NCI-H774 (cell line): Measurements from ENCODE around the gene FYN.
"Not testable (repeated sequence)": the region's sequence is repeated elsewhere in the genome, so short reads cannot be mapped to it uniquely, and the experiment has no call there.

Experiments used
- DNase-seq: peaks from one replicate; lab custom pipeline; 2025; lab: John Stamatoyannopoulos, UW

The FYN gene

DNA sequence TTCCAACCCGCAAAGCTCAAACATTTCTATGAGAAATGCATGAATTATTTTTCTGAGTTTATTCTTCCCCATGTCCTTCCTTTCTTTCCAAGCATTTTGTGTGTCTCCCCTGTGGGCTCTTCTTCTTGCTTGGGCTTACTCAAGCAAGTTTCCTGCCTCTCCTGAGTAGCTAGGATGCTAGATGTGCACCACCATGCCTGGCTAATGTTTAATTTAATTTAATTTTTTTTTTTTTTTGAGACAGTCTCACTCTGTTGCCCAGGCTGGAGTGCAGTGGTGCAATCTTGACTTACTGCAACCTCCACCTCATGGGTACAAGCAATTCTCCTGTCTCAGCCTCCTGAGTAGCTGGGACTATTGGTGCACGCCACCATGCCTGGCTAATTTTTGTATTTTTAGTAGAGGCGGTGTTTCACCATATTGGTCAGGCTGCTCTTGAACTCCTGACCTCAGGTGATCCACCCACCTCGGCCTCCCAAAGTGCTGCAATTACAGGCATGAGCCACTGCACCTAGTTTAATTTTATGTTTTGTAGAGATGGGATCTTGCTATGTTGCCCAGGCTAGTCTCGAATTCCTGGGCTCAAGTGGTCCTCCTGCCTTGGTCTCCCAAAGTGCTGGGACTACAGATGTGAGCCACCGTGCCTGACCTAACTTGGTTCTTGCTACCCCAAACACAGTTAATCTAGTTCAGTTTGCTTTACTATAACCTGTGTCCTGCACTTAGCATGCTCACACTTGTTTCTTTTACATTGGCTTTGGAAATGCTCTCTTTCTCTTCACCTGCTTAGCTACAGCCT, 192.2 kb downstream of the FYN start:
- not testable (repeated sequence) for DNase-seq

DNA sequence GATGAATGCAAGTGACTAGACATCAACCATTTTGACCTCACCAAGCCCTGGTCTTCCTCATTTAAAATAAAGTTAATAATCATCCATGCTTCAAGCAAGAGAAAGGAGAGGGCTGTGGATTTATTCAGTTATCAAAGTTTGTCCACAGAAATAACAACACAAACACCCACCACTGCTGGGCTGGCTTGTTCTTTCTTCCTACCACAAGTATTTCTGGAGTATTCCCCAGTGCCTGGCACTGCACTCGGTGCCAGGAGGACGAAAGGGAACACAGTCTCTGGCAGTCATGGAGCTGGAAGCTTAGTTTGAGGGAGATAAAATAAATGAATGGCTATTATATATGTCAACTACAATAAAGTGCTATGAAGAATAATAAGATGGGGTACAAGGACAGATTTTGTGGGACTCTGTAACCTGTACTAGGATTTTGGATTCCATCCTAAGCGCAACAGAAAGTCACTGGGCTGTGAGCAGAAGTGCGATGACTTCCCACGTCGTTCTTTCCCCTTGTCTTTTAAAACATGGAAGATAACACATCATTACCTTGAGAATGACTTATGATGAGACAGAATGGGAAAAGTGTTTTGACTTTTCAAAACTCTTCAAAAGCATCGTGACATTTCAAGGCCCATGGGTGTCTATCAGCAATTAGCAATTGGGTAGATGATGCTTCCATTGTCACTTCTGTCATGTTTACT, 193.1 kb downstream of the FYN start:
- no peak for DNase-seq

DNA sequence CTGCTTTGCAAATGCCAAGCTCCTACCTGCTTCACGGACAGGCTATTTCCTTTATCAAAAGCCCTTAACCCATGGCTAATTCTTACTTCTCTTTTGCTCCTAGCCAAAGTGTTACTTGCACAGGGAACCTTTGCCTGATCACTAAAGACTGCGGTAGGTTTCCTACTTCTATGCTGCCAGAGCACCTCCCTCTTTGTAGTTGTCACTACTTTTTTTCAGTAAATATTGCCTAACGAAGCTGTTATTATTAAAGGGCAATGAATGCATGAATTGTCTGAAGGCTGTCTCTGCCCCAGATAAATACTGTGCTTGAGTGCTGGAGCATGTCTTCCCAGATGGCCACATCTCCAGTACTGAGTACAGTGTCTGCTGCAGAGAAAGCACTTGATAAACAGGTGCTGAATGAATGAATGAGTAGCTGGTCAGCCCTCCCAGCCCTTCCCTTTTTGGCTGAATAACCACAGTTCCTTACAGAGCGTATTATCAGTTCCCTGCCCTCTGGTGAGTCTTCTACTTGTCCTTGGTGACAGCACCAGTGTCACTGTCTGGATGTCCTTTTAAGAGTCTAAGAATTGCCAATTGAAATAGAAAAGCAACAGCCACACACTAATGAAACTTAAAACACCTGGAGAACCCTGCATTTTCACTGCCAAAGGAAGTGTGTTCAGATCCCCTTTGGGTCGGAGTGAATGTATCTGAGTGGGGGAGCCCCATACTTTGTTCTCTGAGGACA, 194.0 kb downstream of the FYN start:
- no peak for DNase-seq

DNA sequence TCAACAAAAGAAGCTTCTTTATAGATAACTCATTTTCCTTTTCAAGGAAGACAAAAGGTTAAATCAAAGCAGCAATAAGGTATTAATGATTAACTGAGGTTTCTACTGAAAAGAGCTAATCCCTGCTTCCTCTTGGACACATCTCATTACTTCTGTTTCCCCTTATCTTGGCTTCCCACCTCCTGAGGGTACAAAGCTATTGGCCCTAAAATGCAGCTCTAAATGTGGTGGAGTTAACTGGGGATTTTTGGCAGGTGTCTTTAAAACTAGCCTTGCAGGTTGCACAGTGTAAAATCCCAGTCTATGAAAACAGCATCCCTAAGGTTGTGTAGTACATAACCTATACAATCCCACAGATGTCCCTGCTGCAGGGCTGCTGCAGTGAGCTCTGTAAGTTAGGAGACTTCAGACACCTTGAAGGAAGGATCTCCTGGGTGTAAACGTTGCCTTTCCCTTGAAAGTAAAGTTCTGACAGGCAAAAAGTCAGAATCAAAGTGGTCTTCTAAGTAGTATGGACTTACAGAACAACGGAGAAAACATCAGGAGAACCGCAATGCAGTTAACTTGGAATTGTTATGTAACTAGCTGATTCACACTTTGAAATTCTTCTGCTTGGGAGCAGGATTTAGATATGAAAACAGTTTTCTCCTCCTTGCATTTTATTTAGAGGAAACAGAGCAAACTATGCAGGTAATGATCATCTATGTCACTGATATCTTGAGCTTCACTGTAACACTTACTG, 195.8 kb downstream of the FYN start:
- no peak for DNase-seq

DNA sequence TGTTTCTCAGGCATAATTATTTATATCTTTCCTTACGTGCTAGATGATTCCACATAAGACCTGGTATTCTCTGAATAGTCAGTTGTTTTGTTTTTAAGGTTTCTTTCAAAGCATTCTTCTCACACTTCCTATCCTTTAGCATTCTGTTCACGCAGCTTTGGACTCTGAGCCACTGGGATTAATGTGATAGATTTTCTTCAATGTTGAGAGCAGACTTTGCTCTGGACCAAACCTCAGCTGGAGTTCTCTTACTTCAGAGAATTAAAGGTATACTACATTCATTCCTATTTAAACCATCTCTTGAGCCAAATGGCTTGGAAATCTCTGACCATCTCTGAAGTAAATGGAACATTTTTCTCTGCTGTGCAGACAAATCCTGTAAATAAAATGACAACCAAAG, 196.9 kb downstream of the FYN start:
- DNase-seq = no peak

DNA sequence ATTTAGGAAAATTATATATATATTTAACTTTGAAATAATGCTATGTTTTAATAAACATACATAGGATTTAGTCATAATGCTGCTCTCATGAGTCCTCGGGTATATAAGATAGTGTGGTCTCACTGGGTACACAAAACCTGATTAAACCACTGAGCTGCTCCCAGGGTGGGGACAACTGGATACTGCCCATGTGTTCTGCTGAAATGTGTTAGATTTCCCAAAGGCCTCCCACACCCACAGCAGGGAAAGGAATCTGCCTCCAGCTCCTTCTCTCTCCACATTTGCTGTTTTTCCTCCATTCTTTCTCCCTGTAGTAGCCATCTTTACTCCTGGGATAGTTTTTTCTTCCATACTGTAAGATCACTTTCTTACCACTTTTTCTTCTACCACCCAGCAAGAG, 198.4 kb downstream of the FYN start:
- DNase-seq = no peak

DNA sequence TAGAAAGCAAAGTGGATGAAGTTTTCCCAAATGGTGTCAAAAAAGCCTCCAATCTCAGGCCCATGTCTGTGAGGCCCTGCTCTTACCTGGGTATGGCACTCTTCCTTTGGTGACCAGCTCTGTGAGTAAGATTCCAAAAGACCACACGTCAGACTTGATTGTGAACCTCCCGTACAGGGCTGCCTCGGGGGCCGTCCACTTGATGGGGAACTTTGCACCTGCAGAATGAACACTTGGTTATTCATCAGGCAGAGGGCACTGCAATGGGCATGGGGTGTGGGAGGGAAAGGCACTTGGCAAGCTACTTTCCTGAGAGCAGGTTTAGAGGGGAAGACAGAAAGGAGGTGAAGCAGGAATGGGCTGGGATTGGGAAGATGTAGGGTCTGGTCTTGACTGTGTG, 198.8 kb downstream of the FYN start:
- no peak for DNase-seq

DNA sequence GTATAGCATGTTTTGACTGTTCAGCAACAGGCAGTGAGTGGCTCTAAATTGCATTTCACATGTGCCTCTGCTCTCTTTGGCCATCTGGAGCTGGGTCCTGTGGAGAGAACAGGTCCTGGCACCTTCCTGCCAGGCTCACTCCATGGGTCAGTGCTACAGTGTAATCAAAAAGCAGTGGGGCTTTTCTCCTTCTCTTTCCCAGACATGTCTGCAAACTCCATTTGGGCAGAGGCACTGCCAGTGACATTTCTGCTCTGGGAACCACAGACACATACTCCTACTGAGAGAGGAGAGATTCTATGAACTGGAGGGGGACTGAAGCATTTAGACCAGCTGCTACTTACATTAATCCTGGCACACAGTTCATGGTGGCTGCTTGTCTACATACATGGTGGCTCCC, 199.3 kb downstream of the FYN start:
- no peak for DNase-seq

DNA sequence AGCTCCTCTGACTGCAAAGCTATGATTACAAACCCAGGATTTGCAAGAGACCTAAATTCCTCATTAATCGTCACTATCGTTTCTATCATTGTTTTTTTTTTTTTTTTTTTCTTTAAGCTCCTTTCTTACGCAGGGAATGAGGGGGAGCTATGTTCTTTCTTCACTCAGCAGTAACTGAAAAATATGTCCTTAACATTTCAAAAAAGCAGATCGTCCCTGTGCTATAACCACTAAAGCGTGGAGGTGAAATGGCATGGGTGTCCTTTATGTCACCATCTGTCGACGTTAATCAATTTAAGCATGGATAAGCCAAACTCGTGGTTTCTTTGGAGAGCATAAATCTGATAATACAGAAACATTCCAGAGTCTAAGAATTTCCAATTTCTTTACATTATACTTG, 199.7 kb downstream of the FYN start:
- DNase-seq = no peak

DNA sequence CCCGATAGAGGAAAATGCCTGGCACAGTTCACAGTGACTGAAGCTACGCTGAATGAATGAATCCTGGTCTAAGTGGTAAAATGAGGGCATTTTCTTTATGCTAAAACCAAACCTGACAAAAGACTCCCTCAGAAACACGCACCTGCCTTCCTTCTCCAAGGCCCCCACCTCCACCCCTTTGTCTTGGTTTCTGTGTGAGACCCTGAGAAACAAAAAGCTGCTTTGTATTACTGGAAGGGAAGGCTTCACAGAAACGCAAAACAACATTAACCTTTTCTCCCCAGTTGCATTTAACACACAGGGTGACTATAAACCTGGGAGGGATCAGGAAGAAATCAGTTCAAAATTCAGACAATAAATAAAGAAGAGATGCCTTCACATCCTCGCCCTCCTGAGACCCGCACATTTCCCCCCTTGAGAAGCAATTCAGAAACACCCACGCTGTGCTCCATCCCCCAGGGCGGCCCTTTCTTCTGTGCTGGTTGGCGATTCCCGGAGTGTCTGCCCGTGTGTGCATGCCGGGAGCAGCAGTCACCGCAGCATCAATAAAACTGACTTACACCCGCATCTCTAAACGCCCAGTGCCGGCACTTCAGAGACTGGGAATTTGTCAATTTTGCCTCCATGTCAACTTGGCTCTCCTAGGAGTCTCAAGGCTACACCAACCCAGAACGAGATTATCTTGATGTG, 200.3 kb downstream of the FYN start:
- DNase-seq = no peak

DNA sequence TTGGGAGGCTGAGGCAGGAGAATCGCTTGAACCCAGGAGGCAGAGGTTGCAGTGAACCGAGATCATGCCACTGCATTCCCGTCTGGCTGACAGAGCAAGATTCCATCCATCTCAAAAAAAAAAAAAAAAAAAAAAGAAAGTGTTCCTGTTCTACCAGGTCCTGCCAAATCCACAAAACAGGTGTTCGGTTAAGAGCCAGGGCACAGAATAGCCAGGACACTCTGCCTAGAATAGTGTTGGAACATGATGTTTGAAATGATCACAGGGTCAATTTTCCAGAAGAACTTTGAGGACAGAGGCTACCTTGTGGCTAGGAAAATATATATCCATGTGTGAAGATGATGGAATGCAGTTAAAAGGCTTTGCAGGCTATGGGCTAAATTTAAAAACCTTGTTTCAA, 203.9 kb downstream of the FYN start:
- DNase-seq = no peak

DNA sequence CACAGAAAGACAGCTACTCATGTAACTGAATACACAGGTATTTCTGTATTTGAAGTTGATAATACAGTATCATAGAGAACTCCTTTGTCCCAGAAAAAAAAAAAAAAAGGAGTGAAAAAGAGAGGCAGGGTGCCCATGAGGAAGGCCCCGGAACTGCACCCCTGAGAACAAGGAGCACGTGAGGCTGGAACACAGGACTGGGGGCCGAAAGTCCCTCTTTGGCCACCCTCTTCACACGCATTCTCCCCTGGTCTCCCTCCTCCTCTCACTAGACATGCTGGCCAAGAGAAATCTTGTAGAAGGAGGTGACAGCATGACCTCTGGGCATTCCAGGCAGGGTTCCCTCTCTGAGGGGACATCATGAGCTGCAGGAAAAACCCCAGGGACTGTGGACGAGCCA, 204.8 kb downstream of the FYN start:
- no peak for DNase-seq

DNA sequence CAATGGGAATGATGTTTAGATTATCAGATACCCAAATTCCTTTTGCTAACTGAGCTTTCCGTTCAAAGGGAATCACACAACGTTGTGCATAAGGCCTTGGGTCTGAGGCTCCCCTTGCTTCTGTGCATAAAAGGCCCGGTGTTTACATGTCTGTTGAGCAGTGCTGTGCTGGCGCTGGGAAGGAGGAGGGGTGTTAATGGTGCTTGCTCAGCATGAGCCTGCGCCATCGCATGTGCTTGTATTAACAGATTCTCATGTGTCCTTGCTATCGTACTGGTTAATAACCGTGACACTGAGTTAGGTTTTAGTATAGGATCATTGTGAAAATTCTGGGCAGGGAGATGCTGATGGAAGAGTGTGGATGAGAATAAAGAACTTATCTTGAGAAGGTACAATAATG, 205.3 kb downstream of the FYN start:
- no peak for DNase-seq

DNA sequence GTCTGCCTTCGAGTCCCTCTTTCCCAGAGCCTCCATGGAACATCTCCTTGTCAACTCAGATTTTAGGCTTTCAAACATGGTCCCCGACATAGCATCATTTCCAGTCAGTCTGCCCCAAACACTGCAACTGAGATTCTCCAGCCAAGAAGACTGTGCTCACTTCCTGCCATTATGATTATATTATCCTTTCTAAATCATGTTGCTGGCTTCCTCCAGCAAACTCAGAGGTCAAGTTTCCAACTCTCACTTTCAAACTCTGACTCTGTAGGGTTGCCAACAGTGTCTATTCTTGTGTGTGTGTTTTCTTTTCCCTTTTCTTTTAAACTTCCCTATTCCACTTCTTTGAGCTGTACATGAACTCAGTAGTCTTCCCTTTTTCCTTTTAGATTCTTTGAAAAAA, 206.4 kb downstream of the FYN start:
- no peak for DNase-seq

DNA sequence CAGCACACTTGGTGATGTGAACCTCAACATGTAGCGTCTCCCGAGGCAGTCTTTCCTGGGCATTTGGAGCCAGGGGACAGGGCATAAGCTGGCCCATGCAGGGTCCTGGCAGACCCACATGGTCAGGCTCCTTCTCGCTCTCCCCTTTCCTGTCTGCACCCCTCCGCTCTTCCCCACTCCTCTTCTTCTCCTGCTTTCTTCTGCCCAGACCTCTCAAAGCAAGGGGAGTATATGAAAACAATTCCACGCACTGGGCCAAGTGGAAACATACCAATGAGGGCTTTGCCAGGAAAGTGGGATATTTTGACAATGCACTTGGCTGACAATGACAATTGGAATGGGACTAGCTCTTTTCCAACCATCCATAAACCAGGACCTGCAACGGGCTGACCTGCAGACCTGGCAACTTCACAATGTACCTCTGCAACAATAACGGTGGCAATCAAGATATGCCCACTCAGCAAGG, 208.7 kb downstream of the FYN start:
- no peak for DNase-seq

DNA sequence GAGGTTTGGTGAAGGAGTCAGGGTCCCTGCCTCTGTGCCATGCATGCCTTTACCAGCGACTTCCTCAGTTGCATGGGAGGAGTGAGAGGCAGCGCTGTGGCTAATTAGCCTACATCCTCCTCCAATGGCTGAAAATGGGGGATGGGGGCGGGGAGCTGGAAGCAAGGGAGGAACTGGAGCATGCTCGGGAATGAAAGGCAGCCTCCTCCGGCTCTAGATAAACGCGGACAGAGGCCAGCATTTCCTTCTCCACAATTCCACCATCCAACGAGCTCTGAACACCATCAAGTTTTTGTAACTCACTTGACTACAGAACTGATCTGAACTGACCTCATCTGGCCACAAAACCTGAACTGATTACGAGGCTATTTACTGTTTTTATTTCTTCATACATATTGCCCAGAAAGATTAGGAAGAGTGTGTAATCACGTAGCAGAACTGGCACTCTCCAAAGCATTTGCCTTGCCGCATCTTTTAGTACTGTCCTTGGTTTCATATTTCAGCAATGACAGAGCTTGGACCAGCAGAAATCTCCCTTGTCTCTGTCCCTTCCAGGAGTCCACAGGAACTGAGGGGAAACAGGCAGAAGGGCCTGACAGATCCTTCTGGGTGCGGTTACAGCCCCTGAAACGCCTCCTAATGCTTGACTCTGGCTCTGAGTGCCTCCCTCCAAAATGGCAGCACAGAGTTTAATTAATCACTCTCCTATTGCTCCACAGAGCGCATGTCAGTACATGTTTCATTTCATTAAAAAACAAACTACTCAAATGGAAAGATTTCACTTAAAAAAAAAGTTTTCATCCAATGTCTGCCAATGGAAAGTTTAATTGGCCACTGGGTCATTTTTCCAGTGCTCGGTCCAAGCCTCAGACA, 209.3 kb downstream of the FYN start:
- DNase-seq = no peak

DNA sequence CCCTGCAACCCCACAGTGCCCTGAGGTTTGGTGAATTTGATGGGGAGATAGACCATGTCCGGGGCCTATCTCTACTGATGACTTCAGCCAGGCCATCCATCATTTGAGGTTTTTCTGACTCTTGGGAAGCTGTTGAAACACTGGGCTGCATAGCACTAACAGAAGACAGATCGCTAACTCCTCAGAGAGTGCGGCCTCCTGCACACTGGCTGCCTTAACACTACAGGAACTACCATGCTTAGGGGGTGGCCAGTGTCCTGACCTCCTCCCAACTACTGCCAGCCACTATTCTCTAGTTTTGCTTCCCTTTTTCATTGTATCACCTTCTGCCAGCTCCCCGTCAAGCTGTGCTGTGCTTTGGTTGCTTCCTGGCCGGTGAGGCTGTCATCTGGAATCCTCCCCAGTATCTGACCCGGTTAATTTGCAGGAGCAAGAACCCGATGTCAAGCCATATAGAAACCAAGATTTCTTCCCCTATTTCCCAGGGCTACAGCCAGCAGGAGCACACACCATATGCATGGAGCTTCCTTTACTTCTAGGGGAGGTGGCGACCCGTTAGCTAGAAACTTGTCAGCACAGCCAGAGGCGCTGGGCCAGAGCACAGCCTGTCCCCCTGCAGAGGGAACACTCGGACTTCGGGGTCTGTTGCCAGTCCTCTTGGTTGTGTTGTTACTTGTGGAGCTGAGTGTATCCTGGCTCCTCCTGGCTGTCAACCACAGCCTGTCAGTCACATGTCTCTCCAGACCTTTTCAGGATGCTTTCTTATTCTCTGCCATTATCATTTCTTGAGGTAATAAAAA, 210.3 kb downstream of the FYN start:
- DNase-seq = no peak

DNA sequence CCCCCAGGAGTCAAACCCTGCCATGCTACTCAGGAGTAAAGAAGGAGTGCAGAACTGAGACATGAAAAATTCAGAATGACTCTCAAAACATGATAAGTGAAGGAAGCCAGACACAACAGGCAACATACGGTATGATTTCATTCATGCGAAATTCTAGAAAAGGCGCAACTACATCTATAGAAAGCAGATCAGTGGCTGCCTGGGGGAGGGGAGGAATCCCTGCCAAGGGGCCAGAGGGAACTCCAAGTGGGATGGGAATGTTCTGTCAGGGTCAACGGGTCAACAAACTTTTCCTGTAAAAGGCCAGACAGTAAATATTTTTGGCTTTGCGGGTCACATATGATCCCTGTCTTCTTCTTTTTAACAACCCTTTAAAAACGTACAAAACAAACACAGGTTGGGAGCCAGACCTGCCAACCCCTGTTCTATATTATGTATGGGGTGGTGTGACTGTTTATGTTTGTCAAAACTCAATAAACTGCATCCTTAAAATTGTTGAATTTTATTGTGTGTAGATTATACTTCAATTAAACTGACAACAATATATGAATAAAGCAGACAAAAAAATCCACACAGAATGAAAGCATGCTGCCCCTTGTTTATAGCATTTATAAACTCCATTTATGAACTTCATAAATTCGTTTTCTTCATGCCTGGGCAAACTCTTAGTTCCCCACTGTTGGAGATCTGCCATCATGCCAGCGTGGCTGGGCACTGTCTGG, 211.0 kb downstream of the FYN start:
- DNase-seq = no peak

DNA sequence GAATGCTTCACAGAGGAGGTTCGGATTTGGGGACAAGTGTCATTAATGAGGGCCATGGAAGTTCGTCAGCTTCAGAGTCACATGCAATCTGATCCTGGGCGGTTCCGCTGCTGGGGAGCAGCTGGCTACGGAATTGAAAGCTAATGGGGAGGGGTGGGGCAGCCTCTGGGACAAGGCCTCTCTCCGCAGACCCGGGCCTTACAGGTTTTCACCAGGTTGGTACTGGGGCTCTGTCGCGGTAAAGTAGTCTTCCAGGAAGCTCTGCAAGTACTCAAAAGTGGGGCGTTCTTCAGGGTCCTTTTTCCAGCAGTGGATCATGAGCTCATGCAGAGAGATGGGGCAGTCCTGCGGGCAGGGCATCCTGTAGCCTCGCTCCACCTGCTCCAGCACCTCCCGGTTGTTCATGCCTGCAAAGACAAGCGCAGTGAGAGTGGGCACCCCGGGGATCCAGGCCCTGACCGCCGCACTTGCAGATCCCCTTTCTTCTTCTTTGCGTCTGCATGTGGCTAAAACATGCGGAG, 211.7 kb downstream of the FYN start:
- no peak for DNase-seq
